ENCODE results near the gene SLC28A1. TPM values are rescaled to one million over a fixed set of nuclear protein-coding genes. Genes with fewer than 3 reads are reported as not detected.

SLC28A1 gene
- total and polyA plus RNA-seq, 4 donors, result 0.09 to 39.7 (median 18.3) TPM

DNA sequence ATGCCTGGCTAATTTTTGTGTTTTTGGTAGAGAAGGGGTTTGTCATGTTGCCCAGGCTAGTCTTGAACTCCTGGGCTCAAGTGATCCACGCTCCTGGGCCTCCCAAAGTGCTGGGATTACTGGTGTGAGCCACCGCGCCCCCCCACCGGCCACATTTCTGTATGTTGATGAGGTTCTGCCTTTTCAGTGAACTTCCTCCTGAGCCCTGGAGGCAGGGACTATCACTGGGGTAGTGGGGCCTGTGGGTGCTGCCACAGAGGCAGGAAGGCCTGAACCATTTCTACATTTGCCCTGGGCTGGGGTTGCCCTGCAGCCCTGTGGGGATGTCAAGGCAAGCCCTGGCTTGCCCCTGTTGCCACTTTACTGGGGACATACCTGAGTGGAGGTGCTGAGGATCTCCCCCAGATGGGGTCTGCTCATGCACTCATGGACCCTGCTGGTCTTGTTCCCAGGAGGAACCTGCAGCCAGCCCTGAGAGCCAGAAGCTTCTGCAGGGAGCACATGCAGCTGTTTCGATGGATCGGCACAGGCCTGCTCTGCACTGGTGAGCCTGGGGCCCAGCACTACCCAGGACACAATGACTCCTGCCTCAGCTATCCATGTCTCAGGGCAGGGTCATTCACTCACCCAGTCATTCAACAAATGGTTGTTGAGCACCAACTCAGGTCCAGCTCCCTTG is 5.7 kb downstream of the SLC28A1 start:
- Histone ChIP-seq H3K9me3 (ENCODE audit: control insufficient read depth in 4 of 4, low read length in 3 of 4) (no peaks in the 10 kb centered on the region), H3K36me3 (ENCODE audit: control insufficient read depth in 4 of 4, insufficient read depth in 3 of 4, low read depth in 1 of 4, low read length in 3 of 4) (peaks cover 4 to 44% (median 32%) of the 10 kb centered on the region in 4 donors), H3K4me3 (ENCODE audit: low read depth in 1 of 3, low read length in 3 of 3) (no peak overlapping the region), H3K27me3 (ENCODE audit: control insufficient read depth in 4 of 4, insufficient read depth in 4 of 4, low read length in 3 of 4) (no peaks in the 10 kb centered on the region), H3K9ac (ENCODE audit: low read depth in 1 of 2, low read length in 2 of 2) (no peak overlapping the region), H3K4me1 (ENCODE audit: control insufficient read depth in 4 of 4, insufficient read depth in 4 of 4, low read length in 3 of 4) (peaks cover 2 to 26% (median 9%) of the 10 kb centered on the region in 4 donors), H3K27ac (ENCODE audit: low read depth in 1 of 2, low read length in 2 of 2) (no peak overlapping the region)
- TF ChIP-seq, protein P1, sequence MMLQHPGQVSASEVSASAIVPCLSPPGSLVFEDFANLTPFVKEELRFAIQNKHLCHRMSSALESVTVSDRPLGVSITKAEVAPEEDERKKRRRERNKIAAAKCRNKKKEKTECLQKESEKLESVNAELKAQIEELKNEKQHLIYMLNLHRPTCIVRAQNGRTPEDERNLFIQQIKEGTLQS (IDR thresholded peaks at IDR 0.05), result no peak
- no peak for TF ChIP-seq EGR1 (IDR thresholded peaks at IDR 0.05; ENCODE audit: low read depth in 2 of 2)
- TF ChIP-seq GABPA (IDR thresholded peaks at IDR 0.05 in 1 of 2, conservative IDR thresholded peaks at IDR 0.05 in 1 of 2), result no peak
- TF ChIP-seq, protein P2, sequence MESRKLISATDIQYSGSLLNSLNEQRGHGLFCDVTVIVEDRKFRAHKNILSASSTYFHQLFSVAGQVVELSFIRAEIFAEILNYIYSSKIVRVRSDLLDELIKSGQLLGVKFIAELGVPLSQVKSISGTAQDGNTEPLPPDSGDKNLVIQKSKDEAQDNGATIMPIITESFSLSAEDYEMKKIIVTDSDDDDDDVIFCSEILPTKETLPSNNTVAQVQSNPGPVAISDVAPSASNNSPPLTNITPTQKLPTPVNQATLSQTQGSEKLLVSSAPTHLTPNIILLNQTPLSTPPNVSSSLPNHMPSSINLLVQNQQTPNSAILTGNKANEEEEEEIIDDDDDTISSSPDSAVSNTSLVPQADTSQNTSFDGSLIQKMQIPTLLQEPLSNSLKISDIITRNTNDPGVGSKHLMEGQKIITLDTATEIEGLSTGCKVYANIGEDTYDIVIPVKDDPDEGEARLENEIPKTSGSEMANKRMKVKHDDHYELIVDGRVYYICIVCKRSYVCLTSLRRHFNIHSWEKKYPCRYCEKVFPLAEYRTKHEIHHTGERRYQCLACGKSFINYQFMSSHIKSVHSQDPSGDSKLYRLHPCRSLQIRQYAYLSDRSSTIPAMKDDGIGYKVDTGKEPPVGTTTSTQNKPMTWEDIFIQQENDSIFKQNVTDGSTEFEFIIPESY (IDR thresholded peaks at IDR 0.05), result no peak
- TF ChIP-seq HNF4G (IDR thresholded peaks at IDR 0.05), result no peak
- TF ChIP-seq, protein P3, sequence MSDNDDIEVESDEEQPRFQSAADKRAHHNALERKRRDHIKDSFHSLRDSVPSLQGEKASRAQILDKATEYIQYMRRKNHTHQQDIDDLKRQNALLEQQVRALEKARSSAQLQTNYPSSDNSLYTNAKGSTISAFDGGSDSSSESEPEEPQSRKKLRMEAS (IDR thresholded peaks at IDR 0.05), result no peak
- no peak for TF ChIP-seq HNF4A (conservative IDR thresholded peaks at IDR 0.05)
- TF ChIP-seq, protein P4, sequence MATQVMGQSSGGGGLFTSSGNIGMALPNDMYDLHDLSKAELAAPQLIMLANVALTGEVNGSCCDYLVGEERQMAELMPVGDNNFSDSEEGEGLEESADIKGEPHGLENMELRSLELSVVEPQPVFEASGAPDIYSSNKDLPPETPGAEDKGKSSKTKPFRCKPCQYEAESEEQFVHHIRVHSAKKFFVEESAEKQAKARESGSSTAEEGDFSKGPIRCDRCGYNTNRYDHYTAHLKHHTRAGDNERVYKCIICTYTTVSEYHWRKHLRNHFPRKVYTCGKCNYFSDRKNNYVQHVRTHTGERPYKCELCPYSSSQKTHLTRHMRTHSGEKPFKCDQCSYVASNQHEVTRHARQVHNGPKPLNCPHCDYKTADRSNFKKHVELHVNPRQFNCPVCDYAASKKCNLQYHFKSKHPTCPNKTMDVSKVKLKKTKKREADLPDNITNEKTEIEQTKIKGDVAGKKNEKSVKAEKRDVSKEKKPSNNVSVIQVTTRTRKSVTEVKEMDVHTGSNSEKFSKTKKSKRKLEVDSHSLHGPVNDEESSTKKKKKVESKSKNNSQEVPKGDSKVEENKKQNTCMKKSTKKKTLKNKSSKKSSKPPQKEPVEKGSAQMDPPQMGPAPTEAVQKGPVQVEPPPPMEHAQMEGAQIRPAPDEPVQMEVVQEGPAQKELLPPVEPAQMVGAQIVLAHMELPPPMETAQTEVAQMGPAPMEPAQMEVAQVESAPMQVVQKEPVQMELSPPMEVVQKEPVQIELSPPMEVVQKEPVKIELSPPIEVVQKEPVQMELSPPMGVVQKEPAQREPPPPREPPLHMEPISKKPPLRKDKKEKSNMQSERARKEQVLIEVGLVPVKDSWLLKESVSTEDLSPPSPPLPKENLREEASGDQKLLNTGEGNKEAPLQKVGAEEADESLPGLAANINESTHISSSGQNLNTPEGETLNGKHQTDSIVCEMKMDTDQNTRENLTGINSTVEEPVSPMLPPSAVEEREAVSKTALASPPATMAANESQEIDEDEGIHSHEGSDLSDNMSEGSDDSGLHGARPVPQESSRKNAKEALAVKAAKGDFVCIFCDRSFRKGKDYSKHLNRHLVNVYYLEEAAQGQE (IDR thresholded peaks at IDR 0.05), result no peak
- TF ChIP-seq RAD21 (IDR thresholded peaks at IDR 0.05), result no peak
- TF ChIP-seq FOXA2 (IDR thresholded peaks at IDR 0.05), result no peak
- TF ChIP-seq, protein P5, sequence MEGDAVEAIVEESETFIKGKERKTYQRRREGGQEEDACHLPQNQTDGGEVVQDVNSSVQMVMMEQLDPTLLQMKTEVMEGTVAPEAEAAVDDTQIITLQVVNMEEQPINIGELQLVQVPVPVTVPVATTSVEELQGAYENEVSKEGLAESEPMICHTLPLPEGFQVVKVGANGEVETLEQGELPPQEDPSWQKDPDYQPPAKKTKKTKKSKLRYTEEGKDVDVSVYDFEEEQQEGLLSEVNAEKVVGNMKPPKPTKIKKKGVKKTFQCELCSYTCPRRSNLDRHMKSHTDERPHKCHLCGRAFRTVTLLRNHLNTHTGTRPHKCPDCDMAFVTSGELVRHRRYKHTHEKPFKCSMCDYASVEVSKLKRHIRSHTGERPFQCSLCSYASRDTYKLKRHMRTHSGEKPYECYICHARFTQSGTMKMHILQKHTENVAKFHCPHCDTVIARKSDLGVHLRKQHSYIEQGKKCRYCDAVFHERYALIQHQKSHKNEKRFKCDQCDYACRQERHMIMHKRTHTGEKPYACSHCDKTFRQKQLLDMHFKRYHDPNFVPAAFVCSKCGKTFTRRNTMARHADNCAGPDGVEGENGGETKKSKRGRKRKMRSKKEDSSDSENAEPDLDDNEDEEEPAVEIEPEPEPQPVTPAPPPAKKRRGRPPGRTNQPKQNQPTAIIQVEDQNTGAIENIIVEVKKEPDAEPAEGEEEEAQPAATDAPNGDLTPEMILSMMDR (IDR thresholded peaks at IDR 0.05; ENCODE audit: low read depth, low read length, missing input control), result no peak
- no peak for TF ChIP-seq RXRA (IDR thresholded peaks at IDR 0.05)
- TF ChIP-seq TAF1 (conservative IDR thresholded peaks at IDR 0.05), result no peak
- TF ChIP-seq SP1 (IDR thresholded peaks at IDR 0.05), result no peak
- no peak for TF ChIP-seq YY1 (IDR thresholded peaks at IDR 0.05)
- TF ChIP-seq FOXA1 (IDR thresholded peaks at IDR 0.05), result no peak
- DNase-seq (ENCODE audit: low spot score), result no peak
- WGBS, result 95% methylated on average over 6 of the region's 6 CpGs
